NB4 (cell line): Measurements from ENCODE around the gene LIX1.
A peak's percentile ranks its signal among the peaks of the same experiment; 100 is the strongest.
"Not testable (repeated sequence)": the region's sequence is repeated elsewhere in the genome, so short reads cannot be mapped to it uniquely, and the experiment has no call there.

Experiments
- DNase-seq: peaks from one replicate; pipeline ENCODE4 v3.0.0; 2010; ENCODE audit warnings: low read depth
- H3K4me3 ChIP-seq: one replicate; pipeline ENCODE4 v1.5.1; 2011; ENCODE audit warnings: mild to moderate bottlenecking, low read depth, low read length, moderate library complexity
- MYC ChIP-seq: IDR thresholded peaks from 2 replicates; pipeline ENCODE4 v1.6.1; 2011; ENCODE audit warnings: low read depth, low read length
- POLR2A ChIP-seq: IDR thresholded peaks from 2 replicates; pipeline ENCODE4 v1.6.1; 2011; ENCODE audit warnings: mild to moderate bottlenecking; ENCODE audit not compliant: insufficient read length; ENCODE audit errors: extremely low read depth
- TF ChIP-seq, protein P1 (sequence below): IDR thresholded peaks from one replicate; pipeline ENCODE4 v1.5.1; 2012; ENCODE audit warnings: low read depth, low read length
- TF ChIP-seq, protein P2 (sequence below): IDR thresholded peaks from 2 replicates; pipeline ENCODE4 v1.6.1; 2011; ENCODE audit warnings: low read depth, low read length

The LIX1 gene

DNA sequence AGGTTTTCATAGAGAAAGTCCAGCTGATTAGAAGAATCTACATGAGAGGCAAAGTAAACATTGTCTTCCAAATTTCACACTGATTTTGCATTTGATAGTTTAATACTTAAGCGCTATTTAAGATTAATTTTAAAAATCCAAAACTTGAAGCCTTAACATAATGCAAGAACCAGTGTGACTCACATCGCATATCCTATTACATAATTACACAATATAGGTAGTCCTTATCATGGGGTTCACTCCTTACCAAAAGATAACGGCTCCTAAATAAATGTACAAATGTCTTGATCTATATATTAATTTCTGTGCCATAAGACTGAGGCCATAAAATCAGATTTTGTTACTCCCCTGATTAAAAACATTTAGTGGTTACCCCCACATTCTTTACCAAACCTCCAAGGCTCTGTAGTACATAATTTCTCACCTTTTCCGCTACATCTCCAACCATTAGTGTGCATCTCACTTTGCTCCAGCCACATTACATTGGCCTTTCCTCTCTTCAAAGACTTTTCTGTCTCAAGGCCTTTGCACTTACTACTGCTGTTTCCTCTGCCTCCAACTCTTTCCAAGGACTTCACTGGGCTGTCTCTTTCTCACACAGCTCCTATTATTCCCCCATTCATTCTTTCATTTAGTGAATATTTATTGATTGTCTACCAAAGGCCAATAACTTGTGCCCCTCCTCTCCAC, 39.6 kb upstream of the LIX1 start:
- H3K4me3 ChIP-seq, result peak overlapping the region; percentile 99
- DNase-seq, result peak; percentile 23
- TF ChIP-seq MYC, result no peak

DNA sequence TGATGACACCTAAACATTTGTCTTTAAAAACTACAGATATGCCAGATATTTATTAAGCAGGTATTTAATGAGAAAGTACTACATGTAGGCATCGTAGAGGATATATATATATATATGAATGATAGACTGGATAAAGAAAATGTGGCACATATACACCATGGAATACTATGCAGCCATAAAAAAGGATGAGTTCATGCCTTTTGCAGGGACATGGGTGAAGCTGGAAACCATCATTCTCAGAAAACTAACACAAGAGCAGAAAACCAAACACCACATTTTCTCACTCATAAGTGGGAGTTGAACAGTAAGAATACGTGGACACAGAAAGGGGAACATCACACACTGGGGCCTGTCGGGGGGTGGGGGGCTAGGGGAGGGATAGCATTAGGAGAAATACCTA, 37.0 kb upstream of the LIX1 start:
- DNase-seq, H3K4me3 ChIP-seq: not testable (repeated sequence)

DNA sequence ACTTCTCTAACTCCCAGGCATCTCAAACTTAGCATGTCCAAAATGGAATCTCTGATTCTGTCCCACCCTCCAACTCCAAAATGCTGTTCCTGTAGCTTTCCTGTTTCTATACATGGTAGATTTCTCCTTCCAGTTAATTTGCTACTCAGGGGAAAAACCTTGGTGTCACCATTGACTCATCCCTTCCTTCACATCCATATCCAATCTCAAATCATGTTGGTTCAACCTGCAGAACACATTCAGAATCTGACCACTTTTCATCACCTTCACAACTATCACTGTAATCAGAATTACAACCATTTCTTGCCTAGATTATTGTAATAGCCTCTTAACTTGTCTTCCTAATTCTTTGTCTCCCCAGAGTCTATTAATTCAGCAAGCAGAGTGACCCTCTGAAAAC, 29.8 kb upstream of the LIX1 start:
- no peak overlapping the region for H3K4me3 ChIP-seq
- TF ChIP-seq, protein P1, sequence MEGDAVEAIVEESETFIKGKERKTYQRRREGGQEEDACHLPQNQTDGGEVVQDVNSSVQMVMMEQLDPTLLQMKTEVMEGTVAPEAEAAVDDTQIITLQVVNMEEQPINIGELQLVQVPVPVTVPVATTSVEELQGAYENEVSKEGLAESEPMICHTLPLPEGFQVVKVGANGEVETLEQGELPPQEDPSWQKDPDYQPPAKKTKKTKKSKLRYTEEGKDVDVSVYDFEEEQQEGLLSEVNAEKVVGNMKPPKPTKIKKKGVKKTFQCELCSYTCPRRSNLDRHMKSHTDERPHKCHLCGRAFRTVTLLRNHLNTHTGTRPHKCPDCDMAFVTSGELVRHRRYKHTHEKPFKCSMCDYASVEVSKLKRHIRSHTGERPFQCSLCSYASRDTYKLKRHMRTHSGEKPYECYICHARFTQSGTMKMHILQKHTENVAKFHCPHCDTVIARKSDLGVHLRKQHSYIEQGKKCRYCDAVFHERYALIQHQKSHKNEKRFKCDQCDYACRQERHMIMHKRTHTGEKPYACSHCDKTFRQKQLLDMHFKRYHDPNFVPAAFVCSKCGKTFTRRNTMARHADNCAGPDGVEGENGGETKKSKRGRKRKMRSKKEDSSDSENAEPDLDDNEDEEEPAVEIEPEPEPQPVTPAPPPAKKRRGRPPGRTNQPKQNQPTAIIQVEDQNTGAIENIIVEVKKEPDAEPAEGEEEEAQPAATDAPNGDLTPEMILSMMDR, result no peak
- TF ChIP-seq, protein P2, sequence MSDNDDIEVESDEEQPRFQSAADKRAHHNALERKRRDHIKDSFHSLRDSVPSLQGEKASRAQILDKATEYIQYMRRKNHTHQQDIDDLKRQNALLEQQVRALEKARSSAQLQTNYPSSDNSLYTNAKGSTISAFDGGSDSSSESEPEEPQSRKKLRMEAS, result no peak
- no peak for TF ChIP-seq POLR2A
- TF ChIP-seq MYC, result no peak
- DNase-seq, result no peak

DNA sequence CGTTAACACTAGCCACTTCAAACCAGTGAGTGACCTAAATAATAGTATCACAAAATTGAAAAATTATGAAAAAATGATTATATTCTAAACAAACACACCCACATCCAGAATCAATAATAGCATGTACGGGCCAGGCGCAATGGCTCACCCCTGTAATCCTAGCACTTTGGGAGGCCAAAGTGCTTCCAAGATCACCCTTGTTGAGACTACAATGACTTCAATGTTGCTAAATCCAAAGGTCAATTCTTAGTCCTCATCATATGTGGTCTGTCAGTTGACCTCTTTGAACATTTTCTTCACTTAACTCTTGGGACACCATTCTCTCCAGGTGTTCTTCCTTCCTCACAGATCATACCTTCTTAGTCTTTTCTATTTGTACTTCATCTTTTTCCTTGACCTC, 29.3 kb upstream of the LIX1 start:
- DNase-seq, result no peak
- no peak overlapping the region for H3K4me3 ChIP-seq
- TF ChIP-seq, protein P1, result no peak
- TF ChIP-seq MYC, result no peak
- TF ChIP-seq POLR2A, result no peak
- TF ChIP-seq, protein P2, result no peak

DNA sequence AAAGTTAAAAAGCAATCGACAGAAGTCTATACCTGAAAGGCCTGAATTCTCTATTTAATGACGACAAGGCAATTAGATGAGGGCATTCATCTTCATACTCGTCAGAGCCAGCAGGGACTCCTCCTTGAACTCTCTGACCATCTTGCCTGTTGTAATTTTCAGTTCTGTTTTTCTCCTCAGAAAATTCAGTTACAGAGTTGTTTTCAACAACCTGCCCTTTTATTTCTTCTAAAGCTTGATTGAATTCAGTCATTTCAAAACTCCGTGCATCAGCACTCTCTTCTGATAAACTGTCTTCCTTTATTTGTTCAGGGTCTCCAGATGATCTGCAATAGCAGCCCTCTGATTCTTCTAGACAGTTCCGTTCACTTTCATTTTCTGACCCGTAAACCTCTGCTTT, 25.0 kb upstream of the LIX1 start:
- no peak overlapping the region for H3K4me3 ChIP-seq

DNA sequence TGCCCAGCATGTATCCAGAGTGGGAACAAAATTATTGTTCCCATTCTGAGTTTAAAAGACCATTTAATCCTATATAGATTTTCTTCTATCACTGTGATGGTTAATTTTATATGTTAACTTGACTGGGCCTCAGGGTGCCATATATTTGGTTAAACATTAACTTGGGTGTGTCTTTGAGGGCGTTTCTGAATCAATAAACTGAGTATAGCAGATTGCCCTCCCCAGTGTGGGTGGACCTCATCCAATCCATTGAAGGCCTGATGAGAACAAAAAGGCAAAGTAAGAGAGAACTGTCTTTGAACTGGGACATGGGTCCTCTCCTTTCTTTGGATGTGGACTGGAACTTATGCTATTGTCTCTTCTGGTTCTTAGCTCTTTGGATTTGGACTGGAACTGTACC, 23.3 kb upstream of the LIX1 start:
- H3K4me3 ChIP-seq, result no peak overlapping the region
- DNase-seq, result no peak
- no peak for TF ChIP-seq POLR2A
- TF ChIP-seq MYC, result no peak
- TF ChIP-seq, protein P1, result no peak
- TF ChIP-seq, protein P2, result no peak

More for the DNA sequence above, 25.0 kb upstream of the LIX1 start:
- TF ChIP-seq MYC, result no peak
- TF ChIP-seq, protein P2, result no peak
- TF ChIP-seq POLR2A, result no peak
- TF ChIP-seq, protein P1, result no peak
- no peak for DNase-seq

DNA sequence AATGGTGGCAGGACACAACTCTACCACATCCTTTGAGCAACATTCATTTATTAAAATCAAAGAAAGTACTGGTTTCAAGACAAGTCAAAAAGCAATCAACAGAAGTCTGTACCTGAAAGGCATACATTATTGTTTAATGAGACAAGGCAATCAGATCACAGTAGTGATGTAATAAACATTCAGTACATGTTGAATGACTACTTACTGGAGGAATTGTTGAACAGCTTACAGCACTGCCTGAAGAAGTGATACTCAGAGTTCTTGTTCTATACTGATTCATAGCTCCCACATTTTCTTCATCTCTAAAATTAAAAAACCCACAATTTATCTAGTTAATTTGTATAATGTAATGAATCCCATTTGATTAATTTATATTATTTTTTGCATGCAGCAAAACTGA, 22.4 kb upstream of the LIX1 start:
- DNase-seq, result no peak
- TF ChIP-seq MYC, result no peak
- no peak for TF ChIP-seq POLR2A
- H3K4me3 ChIP-seq, result no peak overlapping the region
